Measurements from ENCODE around the gene CA12. TPM values are rescaled to one million over a fixed set of nuclear protein-coding genes. Genes with fewer than 3 reads are reported as not detected.

CA12 gene
- total and polyA plus RNA-seq, 2 donors (not counting 1 experiment from before 2014, with no cell fraction given): not detected

- ChIA-PET CTCF (no interaction called here), POLR2A (interaction anchor here (0.6 kb wide), 1 partner anchor 27 kb away, joined by 4 read pairs; no protein-coding TSS in a partner anchor)
- WGBS (ENCODE audit: insufficient coverage): 100% methylated on average over 2 of the region's 3 CpGs
- no peaks in the 10 kb centered on the region for H3K4me1 ChIP-seq (ENCODE audit: control insufficient read depth in 2 of 2, insufficient read depth in 2 of 2, low read length in 2 of 2)
- H3K4me1 Mint-ChIP-seq: no peaks in the 10 kb centered on the region
- H3K4me3 Mint-ChIP-seq: no peak overlapping the region
- no peaks in the 10 kb centered on the region for H3K36me3 ChIP-seq (replicated peaks in 1 of 2; ENCODE audit: control extremely low read depth in 1 of 2, control insufficient read depth in 1 of 2, extremely low read depth in 1 of 2, insufficient read depth in 2 of 2, low read length in 1 of 2)
- TF ChIP-seq EZH2 (IDR thresholded peaks at IDR 0.05; ENCODE audit: borderline replicate concordance, insufficient read depth, low read depth, low read length, poor library complexity, severe bottlenecking) (no peak), CTCF (IDR thresholded peaks at IDR 0.05) (no peak)
- H4K20me1 ChIP-seq (ENCODE audit: control insufficient read depth, insufficient read depth, low read length, poor library complexity, severe bottlenecking): no peaks in the 10 kb centered on the region
- H3K4me3 ChIP-seq (ENCODE audit: control extremely low read depth in 1 of 5, extremely low read depth in 1 of 5, insufficient read depth in 1 of 5, low read depth in 2 of 5, low read length in 4 of 5): no peak overlapping the region
- intact Hi-C loops (cut with micrococcal nuclease): no loop called here
- no peak for DNase-seq
- no peak overlapping the region for H2AFZ ChIP-seq (ENCODE audit: insufficient read depth, low read depth, low read length, poor library complexity, severe bottlenecking)
- ATAC-seq (ENCODE audit: low read depth): no peak
- H3K9me3 ChIP-seq (ENCODE audit: control extremely low read depth in 1 of 3, control insufficient read depth in 2 of 3, insufficient read depth in 1 of 3, low read length in 2 of 3): peaks cover 0 to 4% (median 0%) of the 10 kb centered on the region in 3 donors
- H3K9ac ChIP-seq (ENCODE audit: low read length): no peak overlapping the region
- peaks cover 53% of the 10 kb centered on the region for H3K27me3 Mint-ChIP-seq
- H3K4me2 ChIP-seq (replicated peaks; ENCODE audit: low read depth, low read length, poor library complexity, severe bottlenecking): no peak overlapping the region
- no peak overlapping the region for H3K27ac ChIP-seq (ENCODE audit: low read length in 2 of 2)
- peaks cover 0 to 14% (median 2%) of the 10 kb centered on the region in 4 experiments for H3K27me3 ChIP-seq (replicated peaks in 1 of 4; ENCODE audit: control extremely low read depth in 1 of 4, control insufficient read depth in 3 of 4, insufficient read depth in 4 of 4, low read length in 3 of 4)
- H3K79me2 ChIP-seq (ENCODE audit: control insufficient read depth, insufficient read depth, low read length): no peaks in the 10 kb centered on the region
- H3K27ac Mint-ChIP-seq: no peak overlapping the region
- H3K9me3 Mint-ChIP-seq (ENCODE audit: insufficient read depth): no peaks in the 10 kb centered on the region
Measured at GRCh38 chr15:63390689-63391088, 9.0 kb upstream of the CA12 start.

DNA sequence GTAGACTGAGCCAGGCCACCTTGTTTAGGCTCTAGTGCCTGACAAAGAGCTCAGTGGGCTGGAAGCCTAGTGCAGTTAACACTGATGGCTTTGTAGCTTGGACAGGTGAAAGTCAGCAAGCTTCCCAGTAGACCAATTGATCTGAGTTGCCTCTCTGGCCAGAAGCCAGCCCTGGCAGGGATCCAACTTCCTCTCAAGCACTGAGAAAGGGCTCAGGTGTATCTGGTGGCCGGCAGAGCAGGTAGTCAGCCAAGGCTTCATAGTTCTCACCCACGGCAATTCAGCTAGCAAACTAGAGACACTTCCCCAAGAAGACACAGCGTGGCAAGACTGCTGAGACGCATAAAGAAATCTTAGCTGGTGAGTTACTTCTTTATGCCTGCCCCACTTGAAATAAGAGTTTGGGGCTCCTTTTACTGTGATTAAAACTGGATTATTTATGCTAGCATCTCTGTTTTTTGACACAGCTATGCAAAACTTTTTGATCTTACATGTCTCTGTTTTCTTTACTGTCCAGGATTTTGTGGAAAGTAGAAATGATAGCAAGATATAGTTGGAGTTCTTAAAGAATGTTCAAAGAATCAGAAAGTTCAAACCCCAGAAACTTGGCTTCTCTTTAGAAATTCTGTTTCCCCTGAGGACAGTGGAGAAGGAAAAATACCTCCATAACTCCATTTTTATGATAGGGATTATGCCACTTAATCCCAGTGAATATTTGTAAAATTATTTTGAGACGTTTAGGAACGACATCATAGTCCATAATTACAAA, 8.4 kb upstream of the CA12 start:
- Histone ChIP-seq H3K36me3 (replicated peaks in 1 of 2; ENCODE audit: control extremely low read depth in 1 of 2, control insufficient read depth in 1 of 2, extremely low read depth in 1 of 2, insufficient read depth in 2 of 2, low read length in 1 of 2) (no peaks in the 10 kb centered on the region), H3K79me2 (ENCODE audit: control insufficient read depth, insufficient read depth, low read length) (no peaks in the 10 kb centered on the region), H3K9ac (ENCODE audit: low read length) (no peak overlapping the region), H3K4me1 (ENCODE audit: control insufficient read depth in 2 of 2, insufficient read depth in 2 of 2, low read length in 2 of 2) (no peaks in the 10 kb centered on the region), H3K4me2 (replicated peaks; ENCODE audit: low read depth, low read length, poor library complexity, severe bottlenecking) (no peak overlapping the region), H3K9me3 (ENCODE audit: control extremely low read depth in 1 of 3, control insufficient read depth in 2 of 3, insufficient read depth in 1 of 3, low read length in 2 of 3) (peaks cover 0 to 5% (median 0%) of the 10 kb centered on the region in 3 donors), H4K20me1 (ENCODE audit: control insufficient read depth, insufficient read depth, low read length, poor library complexity, severe bottlenecking) (no peaks in the 10 kb centered on the region), H2AFZ (ENCODE audit: insufficient read depth, low read depth, low read length, poor library complexity, severe bottlenecking) (no peak overlapping the region), H3K4me3 (ENCODE audit: control extremely low read depth in 1 of 5, extremely low read depth in 1 of 5, insufficient read depth in 1 of 5, low read depth in 2 of 5, low read length in 4 of 5) (no peak overlapping the region), H3K27me3 (replicated peaks in 1 of 4; ENCODE audit: control extremely low read depth in 1 of 4, control insufficient read depth in 3 of 4, insufficient read depth in 4 of 4, low read length in 3 of 4) (peaks cover 0 to 14% (median 2%) of the 10 kb centered on the region in 4 experiments), H3K27ac (ENCODE audit: low read length in 2 of 2) (no peak overlapping the region)
- Mint-ChIP-seq H3K4me3 (no peak overlapping the region), H3K4me1 (no peaks in the 10 kb centered on the region), H3K9me3 (ENCODE audit: insufficient read depth) (no peaks in the 10 kb centered on the region), H3K27ac (no peak overlapping the region), H3K27me3 (peaks cover 51% of the 10 kb centered on the region)
- intact Hi-C loops (cut with micrococcal nuclease): no loop called here
- POLR2A ChIA-PET: no interaction called here
- DNase-seq: no peak
- CTCF ChIA-PET: interaction anchor here (0.5 to 0.9 kb wide), 3 partner anchors 13 to 228 kb away, joined by 3 to 4 read pairs (median 3); no protein-coding TSS in a partner anchor
- WGBS (ENCODE audit: insufficient coverage): 29% methylated on average over 1 of the region's 6 CpGs
- TF ChIP-seq CTCF (IDR thresholded peaks at IDR 0.05): no peak
- no peak for TF ChIP-seq EZH2 (IDR thresholded peaks at IDR 0.05; ENCODE audit: borderline replicate concordance, insufficient read depth, low read depth, low read length, poor library complexity, severe bottlenecking)
- ATAC-seq (ENCODE audit: low read depth): no peak
